Ovary (tissue), 9 donors: ENCODE data around the gene FALEC. TPM values are rescaled to one million over a fixed set of nuclear protein-coding genes. Genes with fewer than 3 reads are reported as not detected.

Experiments
- DNase-seq, 5 donors: peaks; one replicate each; pipeline ENCODE4 v3.0.0-alpha.2; 2019 to 2020
- H3K27ac ChIP-seq, 2 donors: fragments of 200-600 bp; one replicate each; pipeline versions ENCODE4 v1.5.1 to v1.8.0; 2019 to 2022
- H3K27me3 ChIP-seq: fragments of 200-600 bp; one replicate; pipeline ENCODE4 v1.8.0; 2022
- H3K36me3 ChIP-seq: fragments of 200-600 bp; sonication (generic); one replicate; pipeline ENCODE4 v1.5.1; 2019
- H3K4me1 ChIP-seq: one replicate; pipeline ENCODE4 v1.8.1; 2013; ENCODE audit warnings: mild to moderate bottlenecking, moderate library complexity; ENCODE audit not compliant: insufficient read depth
- H3K4me3 ChIP-seq: fragments of 200-600 bp; sonication (generic); one replicate; pipeline ENCODE4 v1.5.1; 2017
- H3K9me3 ChIP-seq, 2 donors: fragments of 200-600 bp in 1 of 2; sonication (generic) in 1 of 2; one replicate each; pipeline versions ENCODE4 v1.5.1 to v1.8.1; 2013 to 2019; ENCODE audit warnings: mild to moderate bottlenecking in 1 of 2, moderate library complexity in 1 of 2
- EP300 ChIP-seq: sonication (generic); formaldehyde crosslinking; IDR thresholded peaks from one replicate; pipeline ENCODE4 v1.6.1; 2017; ENCODE audit warnings: antibody characterized with exemption
- POLR2A ChIP-seq: fragments of 450-650 bp; IDR thresholded peaks from one replicate; pipeline ENCODE4 v1.6.1; 2017; ENCODE audit warnings: antibody characterized with exemption, mild to moderate bottlenecking, moderate library complexity
- WGBS, 3 donors: extraction: QIAGEN DNeasy Blood & Tissue Kit in 1 of 3; methylation state at CpG; one replicate each; pipeline versions ENCODE4 v1.1.5 to v1.1.7; 2013 to 2017; 5-methylcytosine and 5-hydroxymethylcytosine counted together
- intact Hi-C, 4 donors: fragments of 100-400 bp; cut with DNase I; formaldehyde crosslinking; loops; one replicate each; pipeline versions ENCODE4 v1.11.0 to v1.15.1; 2022 to 2023
- polyA plus RNA-seq, 2 donors: library from polyadenylated mRNA; stranded (reverse); fragments of 200-250 nt in 1 of 2; fragments of 350-450 nt in 1 of 2; fragmentation: Illumina TruSeq in 1 of 2; extraction: RNeasy Lipid Tissue Mini Kit (QIAGEN cat#74804) in 1 of 2; gene quantifications; one replicate each; pipeline ENCODE4 v1.2.3, GENCODE V29; 2013 to 2014
- total RNA-seq, 7 donors: library from RNA; depleted of rRNA in 2 of 7; stranded (reverse); fragments of >200 nt in 2 of 7; fragmentation: NEBNext Ultra II Directional in 3 of 7; extraction: Animal tissue kit (Norgen Biotek cat#: 25700) in 3 of 7; gene quantifications; one replicate each; pipeline versions ENCODE4 v1.1.0 to v1.2.4, GENCODE V29; 2016 to 2023
- TF ChIP-seq, protein P1 (sequence below), 3 donors: fragments of 450-650 bp in 2 of 3; fragments of 200-600 bp in 1 of 3; IDR thresholded peaks; one replicate each; pipeline versions ENCODE4 v1.5.1 to v1.8.0; 2016 to 2022; ENCODE audit warnings: antibody characterized with exemption in 3 of 3, mild to moderate bottlenecking in 1 of 3
- donor health status: DM: no; HTN: no; CAD: no; lungs with moderate emphysema.
- donor health status: DM: no; HTN: no; CAD: no.
- donor health status: Bipolar disorder and iron deficiency.
- donor health status: DM: yes; HTN: yes; CAD: no.
- donor health status: DM: no; HTN: no; CAD: no.
- donor health status: DM: yes; HTN: yes; CAD: no.

Gene FALEC
- total and polyA plus RNA-seq, 9 donors, result 0.51 to 1.7 (median 0.77) TPM; not detected in 5

- TF ChIP-seq POLR2A (no peak), EP300 (no peak)
- TF ChIP-seq, protein P1, sequence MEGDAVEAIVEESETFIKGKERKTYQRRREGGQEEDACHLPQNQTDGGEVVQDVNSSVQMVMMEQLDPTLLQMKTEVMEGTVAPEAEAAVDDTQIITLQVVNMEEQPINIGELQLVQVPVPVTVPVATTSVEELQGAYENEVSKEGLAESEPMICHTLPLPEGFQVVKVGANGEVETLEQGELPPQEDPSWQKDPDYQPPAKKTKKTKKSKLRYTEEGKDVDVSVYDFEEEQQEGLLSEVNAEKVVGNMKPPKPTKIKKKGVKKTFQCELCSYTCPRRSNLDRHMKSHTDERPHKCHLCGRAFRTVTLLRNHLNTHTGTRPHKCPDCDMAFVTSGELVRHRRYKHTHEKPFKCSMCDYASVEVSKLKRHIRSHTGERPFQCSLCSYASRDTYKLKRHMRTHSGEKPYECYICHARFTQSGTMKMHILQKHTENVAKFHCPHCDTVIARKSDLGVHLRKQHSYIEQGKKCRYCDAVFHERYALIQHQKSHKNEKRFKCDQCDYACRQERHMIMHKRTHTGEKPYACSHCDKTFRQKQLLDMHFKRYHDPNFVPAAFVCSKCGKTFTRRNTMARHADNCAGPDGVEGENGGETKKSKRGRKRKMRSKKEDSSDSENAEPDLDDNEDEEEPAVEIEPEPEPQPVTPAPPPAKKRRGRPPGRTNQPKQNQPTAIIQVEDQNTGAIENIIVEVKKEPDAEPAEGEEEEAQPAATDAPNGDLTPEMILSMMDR (IDR thresholded peaks at IDR 0.05), result no peak
- Histone ChIP-seq H3K36me3 (no peaks in the 10 kb centered on the region), H3K4me1 (no peaks in the 10 kb centered on the region), H3K9me3 (no peaks in the 10 kb centered on the region), H3K4me3 (no peak within 1 kb of the TSS), H3K27me3 (no peaks in the 10 kb centered on the region), H3K27ac (no peak within 1 kb of the TSS)
- peak in 3 of 5 donors; percentile 40 to 46 (median 45) for DNase-seq
- intact Hi-C loops, result no loop called here
- WGBS, 3 donors, result 44 to 57% (median 45%) methylated on average over 7 of the region's 7 CpGs
Measured at GRCh38 chr1:150507912-150508864, 7.4 kb upstream of the FALEC start, which contains the start of gene ECM1. Gene ECM1, plus strand, starts transcription at chr1:150508109. Its CDS starts 101 bp downstream, at chr1:150508210.

GRCh38 chr1:150508982-150509381, 6.6 kb upstream of the FALEC start:
- whole genome bisulfite sequencing, 3 donors, result 57 to 65% (median 65%) methylated on average over 4 of the region's 4 CpGs
- Histone ChIP-seq H3K36me3 (no peaks in the 10 kb centered on the region), H3K27ac (no peak overlapping the region), H3K4me1 (no peaks in the 10 kb centered on the region), H3K4me3 (no peak overlapping the region), H3K27me3 (no peaks in the 10 kb centered on the region), H3K9me3 (no peaks in the 10 kb centered on the region)
- DNase-seq, result no peak
- intact Hi-C loops, result no loop called here
- TF ChIP-seq POLR2A, result no peak

DNA sequence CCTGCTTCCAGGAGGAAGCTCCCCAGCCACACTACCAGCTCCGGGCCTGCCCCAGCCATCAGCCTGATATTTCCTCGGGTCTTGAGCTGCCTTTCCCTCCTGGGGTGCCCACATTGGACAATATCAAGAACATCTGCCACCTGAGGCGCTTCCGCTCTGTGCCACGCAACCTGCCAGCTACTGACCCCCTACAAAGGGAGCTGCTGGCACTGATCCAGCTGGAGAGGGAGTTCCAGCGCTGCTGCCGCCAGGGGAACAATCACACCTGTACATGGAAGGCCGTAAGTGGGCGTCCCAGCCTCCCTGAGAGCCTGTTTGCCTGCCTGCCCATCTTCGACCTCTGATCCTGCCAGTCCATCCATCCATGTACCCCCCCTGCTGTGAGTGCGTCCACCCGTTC, 4.0 kb upstream of the FALEC start:
- intact Hi-C loops, result no loop called here
- H3K27me3 ChIP-seq, result no peaks in the 10 kb centered on the region
- no peaks in the 10 kb centered on the region for H3K4me1 ChIP-seq
- no peaks in the 10 kb centered on the region for H3K36me3 ChIP-seq
- H3K9me3 ChIP-seq, result no peaks in the 10 kb centered on the region
- WGBS, 3 donors, result 91 to 92% (median 92%) methylated on average over 12 of the region's 12 CpGs
- peak in 1 of 5 donors; percentile 40 for DNase-seq
- no peak overlapping the region for H3K4me3 ChIP-seq
- no peak overlapping the region for H3K27ac ChIP-seq
- no peak for TF ChIP-seq EP300
- no peak for TF ChIP-seq POLR2A
- TF ChIP-seq, protein P1 (IDR thresholded peaks at IDR 0.05), result no peak

DNA sequence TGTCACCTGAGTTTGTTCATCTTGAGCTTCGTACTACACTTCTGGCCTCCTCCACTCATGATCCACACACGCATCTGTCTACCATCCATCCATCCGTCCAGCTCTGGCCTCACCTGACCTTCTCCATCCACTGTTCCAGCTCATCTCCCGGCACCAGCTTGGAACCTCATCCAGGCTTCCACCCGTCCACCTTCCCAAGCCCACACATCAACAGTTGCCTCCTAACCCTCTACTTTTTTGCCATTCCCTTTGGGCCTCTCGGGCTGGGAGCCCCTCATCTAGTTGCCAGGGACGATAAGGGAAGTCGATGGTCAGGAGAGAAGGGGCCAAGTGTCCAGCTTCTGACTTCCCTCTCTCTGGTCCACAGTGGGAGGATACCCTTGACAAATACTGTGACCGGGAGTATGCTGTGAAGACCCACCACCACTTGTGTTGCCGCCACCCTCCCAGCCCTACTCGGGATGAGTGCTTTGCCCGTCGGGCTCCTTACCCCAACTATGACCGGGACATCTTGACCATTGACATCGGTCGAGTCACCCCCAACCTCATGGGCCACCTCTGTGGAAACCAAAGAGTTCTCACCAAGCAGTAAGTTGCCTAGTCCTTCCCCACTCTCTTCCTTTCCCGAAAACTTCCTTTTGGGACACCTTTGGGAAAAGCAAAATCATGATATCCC, 3.4 kb upstream of the FALEC start:
- H3K27ac ChIP-seq, result no peak overlapping the region
- 87 to 96% (median 88%) methylated on average over 17 of the region's 17 CpGs for WGBS, 3 donors
- H3K27me3 ChIP-seq, result no peaks in the 10 kb centered on the region
- DNase-seq, result no peak
- intact Hi-C loops, result no loop called here
- H3K4me1 ChIP-seq, result no peaks in the 10 kb centered on the region
- H3K36me3 ChIP-seq, result no peaks in the 10 kb centered on the region
- no peak overlapping the region for H3K4me3 ChIP-seq
- no peaks in the 10 kb centered on the region for H3K9me3 ChIP-seq
- TF ChIP-seq, protein P1 (IDR thresholded peaks at IDR 0.05), result no peak
- TF ChIP-seq EP300, result no peak
- TF ChIP-seq POLR2A, result no peak
